Stimulated activated CD8-positive, alpha-beta memory T cell treated with anti-CD3 and anti-CD28 coated beads, Interleukin-2, amount 100 ng/mL, for 1 hour (primary cell): ENCODE data around the gene TRAPPC3L.
A peak's percentile ranks its signal among the peaks of the same experiment; 100 is the strongest.

Experiments used
- DNase-seq, 2 donors: peaks; one replicate each; pipeline ENCODE4 v3.0.0-alpha.2; 2020; ENCODE audit warnings: low read depth in 2 of 2

TRAPPC3L gene

GRCh38 chr6:116545651-116546050, at the start of gene TRAPPC3L:
Gene TRAPPC3L, minus strand, starts transcription at chr6:116545684. Its CDS starts 170 bp downstream, at chr6:116545514.
- DNase-seq: no peak

DNA sequence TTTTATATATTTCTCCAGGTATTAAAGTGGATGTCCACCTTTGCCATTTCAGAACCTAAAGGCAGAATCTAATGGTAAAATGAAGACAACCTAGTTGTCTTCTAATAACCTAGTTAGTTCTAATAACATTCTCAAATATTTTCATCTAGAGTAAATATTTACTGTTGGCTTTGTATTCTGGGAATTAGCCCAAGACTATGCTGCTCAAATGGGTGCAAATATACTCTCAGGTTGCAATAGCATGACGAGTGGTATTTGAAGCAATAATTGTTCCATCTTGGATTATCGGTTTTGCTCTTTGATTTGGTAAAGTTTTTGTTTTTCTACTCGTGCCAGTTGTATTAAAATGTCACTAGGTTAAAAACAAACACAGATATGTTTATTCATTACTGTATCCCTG, 49.8 kb upstream of the TRAPPC3L start:
- DNase-seq: no peak

DNA sequence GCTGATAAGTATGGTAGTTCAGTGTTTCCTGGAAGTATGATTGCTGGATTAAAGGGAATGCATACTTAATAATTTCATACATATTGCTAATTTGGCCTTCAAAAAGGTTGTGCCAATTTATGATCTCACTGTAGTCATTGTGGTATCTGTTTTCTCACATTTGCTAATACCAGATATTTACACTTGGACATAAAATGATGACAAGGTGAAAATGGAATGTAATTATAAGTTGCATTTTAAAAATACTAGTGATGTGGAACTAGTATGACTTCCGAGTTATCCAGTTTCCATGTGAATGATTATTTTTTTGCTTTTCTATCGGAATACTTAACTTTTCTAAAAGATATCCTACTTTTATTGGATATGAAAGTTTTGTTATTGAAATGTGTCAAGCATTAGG, 41.3 kb upstream of the TRAPPC3L start:
- DNase-seq: no peak

GRCh38 chr6:116586276-116586675, 40.8 kb upstream of the TRAPPC3L start:
- DNase-seq: no peak

GRCh38 chr6:116580198-116580597, 34.7 kb upstream of the TRAPPC3L start:
- no peak for DNase-seq

DNA sequence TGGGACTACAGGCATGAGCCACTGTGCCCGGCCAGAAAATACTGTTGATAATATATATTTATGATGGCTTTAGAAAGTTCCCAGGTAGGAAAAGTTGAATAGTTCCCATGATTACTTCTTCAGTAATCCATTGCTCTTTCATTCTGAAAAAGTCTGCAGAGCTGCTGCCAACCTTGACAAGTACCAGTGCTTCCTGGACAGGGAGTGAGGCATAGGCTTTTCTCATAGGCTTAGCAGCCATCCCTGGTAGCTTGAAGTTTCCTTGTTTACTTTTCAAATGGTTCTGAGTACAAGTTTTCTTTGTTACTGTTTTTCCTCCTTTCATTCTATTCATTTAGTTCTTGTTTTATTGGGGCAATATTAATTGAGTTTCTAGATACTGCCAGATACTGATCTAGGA, 33.7 kb upstream of the TRAPPC3L start:
- DNase-seq: no peak

GRCh38 chr6:116578335-116578734, 32.9 kb upstream of the TRAPPC3L start:
- DNase-seq: no peak

DNA sequence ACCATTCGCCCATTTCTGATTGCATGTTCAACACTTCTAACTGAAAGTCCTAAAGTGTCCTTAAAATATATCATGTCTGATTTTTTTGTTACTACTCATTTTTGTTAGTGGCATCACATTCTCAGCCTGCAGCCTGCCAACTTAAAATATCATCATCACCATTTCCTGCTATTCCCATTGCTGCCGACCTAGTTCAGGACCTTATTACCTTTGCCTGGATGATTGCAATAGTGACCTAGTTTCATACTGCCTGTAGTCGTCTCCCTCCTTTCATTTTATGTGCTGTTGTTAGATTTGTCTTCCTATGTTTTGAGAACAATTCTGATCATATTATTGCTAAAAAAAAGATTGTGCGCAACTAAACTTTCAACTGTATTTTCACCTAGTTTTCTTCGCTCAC, 32.0 kb upstream of the TRAPPC3L start:
- no peak for DNase-seq

GRCh38 chr6:116575227-116575626, 29.7 kb upstream of the TRAPPC3L start:
- DNase-seq: no peak

DNA sequence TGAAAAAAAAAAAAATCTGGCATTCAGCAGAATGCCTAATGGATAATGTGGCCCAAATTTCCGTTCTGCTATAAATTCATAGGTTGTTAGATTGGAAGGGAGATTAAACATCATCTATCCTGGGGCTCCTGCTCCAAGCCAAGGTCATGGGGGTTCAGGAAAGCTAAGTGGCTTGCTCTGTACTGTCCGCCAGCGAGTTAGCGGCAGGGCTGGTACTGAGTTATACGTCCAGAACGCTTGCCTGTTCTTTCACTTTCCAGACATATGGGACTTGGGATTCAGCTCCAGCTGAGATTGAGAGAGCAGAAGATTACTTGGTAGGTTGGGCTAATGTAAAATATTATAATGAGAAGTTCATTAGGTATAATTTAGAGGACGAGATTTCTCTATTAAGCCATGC, 26.7 kb upstream of the TRAPPC3L start:
- DNase-seq: no peak

DNA sequence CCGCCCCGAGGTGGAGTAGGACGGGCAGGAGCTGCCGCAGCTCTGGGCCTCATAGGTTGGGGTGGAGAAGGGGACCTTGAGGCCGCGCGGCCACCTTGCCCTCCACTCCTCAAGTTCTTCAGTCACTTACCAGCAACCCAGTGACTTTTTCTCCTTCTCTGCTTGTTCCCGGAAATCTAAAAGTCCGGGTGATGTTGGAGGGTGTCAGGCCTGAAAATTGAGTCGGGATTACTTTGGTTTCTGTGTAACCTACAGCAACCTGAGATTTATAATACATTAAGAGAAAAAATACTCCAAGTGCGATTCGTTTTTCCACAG, 26.2 kb upstream of the TRAPPC3L start:
- no peak for DNase-seq

- peak; percentile 92 to 96 for DNase-seq
Measured at GRCh38 chr6:116570856-116571682, 25.6 kb upstream of the TRAPPC3L start, which contains the start of gene RWDD1. Gene RWDD1, plus strand, starts transcription at chr6:116571504. Its CDS starts 79 bp downstream, at chr6:116571583.

GRCh38 chr6:116568821-116569755, 23.6 kb upstream of the TRAPPC3L start:
- DNase-seq: no peak

GRCh38 chr6:116568111-116568510, 22.6 kb upstream of the TRAPPC3L start:
- DNase-seq: no peak

DNA sequence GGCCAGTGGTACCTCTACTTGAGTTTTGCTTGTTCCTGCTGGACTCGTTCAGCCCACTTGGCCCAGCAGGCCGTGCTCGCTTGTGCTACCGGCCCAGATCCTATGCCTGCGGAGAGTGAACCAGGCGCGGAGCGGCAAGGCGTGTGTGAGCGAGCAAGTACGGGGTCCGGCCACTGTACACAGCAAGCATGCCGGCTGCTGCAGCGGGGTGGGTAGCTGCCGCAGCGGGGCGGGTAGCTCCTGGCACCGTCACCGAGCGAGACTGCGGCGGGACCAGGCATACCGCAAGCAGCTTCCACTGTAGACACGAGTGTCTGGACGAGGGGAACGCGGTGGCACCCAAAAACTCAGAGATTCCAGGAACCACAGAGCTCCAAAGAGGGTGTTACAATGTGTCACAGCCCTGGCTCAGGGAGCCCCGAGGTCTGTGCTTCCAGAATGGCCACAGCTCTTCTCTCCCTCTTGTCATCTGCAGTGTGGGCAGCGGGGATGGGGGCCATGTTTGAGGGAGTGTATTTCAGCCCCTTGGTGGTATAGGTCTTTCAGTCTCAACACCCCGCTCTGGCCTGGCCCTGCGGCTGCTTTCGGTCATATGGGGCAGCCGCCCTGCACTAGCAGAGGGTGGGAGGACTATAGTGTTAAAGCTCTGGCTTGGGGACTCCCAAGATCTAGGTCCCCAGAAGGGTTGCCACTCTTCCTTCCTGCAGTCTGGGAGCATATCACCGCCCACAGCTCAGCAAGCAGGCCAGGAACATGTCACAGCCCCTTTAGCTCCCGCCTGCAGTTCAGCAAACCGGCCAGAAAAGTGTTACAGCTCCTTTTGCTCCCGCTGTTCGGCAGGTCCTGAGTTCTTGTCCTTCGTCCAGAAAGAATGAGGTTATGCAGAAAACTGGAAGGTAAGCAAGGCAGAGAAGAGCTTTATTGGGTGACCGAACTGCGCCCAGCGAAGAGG, 19.7 kb upstream of the TRAPPC3L start:
- no peak for DNase-seq

GRCh38 chr6:116564311-116564710, 18.8 kb upstream of the TRAPPC3L start:
- no peak for DNase-seq

- no peak for DNase-seq
Measured at GRCh38 chr6:116563830-116564229, 18.3 kb upstream of the TRAPPC3L start.

DNA sequence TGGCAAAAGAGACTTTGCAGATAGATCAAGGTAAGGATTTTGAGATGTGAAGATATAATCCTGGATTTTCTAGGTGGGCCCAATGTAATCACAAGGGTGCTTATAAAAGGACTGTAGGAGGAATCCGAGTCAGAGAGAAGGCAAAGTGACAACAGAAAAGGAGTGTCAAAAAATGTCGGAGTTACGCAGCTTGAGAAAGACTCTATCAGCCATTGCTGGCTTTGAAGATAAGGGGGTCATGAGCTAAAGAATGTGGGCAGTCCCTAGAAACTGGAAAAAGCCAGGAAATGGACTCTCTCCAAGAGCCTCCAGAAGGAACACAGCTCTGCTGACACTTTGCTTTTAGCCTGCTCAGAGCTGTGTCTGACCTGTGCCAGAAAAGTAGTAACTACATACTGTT, 17.1 kb upstream of the TRAPPC3L start:
- no peak for DNase-seq

DNA sequence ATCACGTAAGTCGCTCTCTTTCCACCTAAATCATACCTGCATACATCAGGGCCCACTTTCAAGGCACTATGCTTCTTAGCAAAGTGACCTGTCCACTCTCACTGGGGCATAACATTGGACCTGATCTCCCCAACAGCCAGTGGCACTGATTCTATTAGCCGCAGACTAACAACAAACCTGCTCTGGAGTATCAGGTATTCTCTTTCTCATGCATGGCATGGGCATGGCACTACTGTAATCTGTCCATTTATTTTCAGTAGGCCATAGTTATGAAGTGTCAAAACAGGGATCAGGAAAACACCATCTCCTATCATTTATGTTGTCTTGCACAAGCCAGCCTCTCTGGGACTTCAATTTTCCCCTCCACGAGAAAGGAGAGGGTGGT, 16.5 kb upstream of the TRAPPC3L start:
- no peak for DNase-seq

DNA sequence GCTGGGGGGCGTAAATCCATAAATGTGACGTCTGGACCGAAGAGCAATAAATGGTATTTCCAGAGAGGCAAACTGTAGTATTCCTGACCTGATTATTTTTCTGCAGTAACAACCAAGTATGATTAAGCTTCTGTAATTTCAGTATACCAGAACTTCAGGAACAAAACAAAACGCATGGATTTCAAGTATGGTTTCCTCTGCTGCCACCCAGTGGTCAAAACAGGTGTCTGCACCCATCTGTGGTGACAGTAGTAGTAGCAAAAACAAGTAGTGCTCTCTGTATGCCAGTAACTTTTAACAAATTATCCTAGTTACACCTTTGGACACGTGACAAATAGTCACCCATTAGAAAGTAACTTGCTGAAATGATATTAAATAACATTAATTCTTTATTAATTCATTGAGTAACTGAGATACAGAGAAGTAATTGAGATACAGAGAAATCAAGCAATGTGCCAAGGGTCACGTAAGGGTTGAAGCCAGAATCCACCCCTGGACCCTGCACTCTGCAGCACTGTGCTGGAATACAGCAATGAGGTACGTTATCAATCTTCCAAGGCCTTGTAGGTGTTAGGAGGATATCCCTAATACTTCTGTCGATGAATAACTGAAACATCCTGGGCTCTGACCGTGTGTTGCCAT, 16.0 kb upstream of the TRAPPC3L start:
- DNase-seq: peak; percentile 24 to 39

- DNase-seq: no peak
Measured at GRCh38 chr6:116560130-116560529, 14.6 kb upstream of the TRAPPC3L start.
